Right hindlimb (tissue), 1 donor: ENCODE measurements around the gene FIP1L1.

Experiments used
- DNase-seq: peaks from one replicate; pipeline ENCODE4 v3.0.0-alpha.2; 2018

Gene FIP1L1

DNA sequence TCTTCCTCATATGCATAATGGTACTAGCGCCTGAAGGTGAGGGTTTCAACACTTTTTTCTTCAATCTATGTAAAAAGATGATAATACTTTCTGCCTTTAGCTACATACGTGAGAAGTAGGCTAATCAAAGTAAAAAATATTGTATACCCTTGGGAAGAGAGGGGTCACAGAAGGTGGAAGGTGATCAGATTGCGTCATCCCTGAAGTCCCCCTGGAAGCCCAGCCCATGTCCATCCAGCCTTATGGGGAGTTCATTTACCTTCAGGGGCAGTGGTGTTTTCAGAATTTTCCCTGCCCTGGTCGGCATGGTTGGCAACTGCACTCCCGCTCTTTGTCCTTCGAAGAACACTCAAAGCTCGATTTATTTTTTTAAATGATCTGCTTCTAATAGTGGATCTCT lies 129.6 kb downstream of the FIP1L1 start:
- DNase-seq: no peak

DNA sequence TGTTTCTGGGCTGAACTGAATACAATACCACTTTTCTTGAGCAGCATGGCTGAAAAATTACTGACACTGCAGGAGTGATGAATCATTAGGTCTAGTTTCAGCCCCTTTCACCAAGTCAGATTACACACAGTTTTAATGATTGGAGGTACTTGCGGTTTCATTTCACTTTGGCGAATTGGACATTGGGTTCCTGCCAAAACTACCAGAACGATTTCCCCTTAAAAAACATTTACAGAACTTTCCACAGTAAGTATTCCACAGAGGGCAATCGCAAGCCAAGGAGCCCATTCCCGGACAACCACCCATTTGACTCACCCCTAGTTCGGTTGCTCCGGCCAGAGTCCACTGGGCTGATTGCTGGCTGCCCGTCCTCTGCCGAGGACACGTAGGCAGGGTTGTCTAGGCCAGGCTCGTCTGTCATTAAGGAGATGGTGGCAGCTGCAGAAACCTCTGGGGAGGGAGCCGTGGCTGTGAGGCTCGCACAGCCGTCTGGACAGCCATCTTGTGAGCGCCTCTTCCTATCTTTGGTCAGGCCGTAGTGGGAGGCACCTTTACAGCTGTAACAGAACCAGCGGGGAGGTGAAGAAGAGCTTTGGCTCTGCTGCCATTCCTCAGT lies 130.3 kb downstream of the FIP1L1 start:
- peak; percentile 75 for DNase-seq

DNA sequence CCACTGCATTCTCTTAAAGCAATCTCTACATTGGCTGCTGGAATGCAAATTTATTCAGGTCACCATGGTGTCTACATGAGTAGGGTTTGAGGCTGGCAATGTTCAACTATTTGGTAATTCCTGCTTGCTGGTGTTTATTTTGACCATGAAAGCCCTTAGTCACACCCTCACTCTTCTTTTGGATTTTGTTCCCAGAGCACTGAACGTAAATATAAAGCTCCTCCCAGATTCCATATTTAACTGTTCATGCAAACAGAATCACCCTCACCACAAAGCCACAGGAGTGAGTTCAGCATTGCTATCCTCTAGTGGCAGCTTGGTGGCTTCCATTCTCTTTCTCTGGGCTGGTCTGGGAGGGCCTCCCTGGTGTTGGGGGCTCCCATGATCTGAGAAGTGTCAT lies 131.0 kb downstream of the FIP1L1 start:
- DNase-seq: peak; percentile 44

DNA sequence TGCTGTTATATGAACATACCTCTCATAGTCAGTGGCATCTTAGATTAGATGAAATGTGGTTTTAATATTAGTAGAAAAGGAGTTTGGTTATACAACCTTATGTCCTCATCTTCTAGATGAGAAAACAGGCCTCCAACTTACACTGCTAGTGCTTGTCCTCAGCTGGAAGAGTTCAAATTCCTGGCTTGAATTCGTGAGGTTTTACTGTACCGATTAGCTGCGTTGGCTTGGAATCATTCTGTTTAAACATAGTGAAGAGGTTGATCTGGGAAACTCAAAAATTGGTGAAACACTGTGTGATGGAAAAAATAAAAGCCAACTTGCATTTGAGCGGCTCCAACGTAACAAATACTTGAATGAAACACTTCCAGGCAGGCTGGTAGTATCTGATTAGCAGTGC lies 132.9 kb downstream of the FIP1L1 start:
- no peak for DNase-seq
